ENCODE data around the gene ZNF280A. TPM values are rescaled to one million over a fixed set of nuclear protein-coding genes. Genes with fewer than 3 reads are reported as not detected.

The ZNF280A gene
- total and polyA plus RNA-seq, 7 donors: not detected

DNA sequence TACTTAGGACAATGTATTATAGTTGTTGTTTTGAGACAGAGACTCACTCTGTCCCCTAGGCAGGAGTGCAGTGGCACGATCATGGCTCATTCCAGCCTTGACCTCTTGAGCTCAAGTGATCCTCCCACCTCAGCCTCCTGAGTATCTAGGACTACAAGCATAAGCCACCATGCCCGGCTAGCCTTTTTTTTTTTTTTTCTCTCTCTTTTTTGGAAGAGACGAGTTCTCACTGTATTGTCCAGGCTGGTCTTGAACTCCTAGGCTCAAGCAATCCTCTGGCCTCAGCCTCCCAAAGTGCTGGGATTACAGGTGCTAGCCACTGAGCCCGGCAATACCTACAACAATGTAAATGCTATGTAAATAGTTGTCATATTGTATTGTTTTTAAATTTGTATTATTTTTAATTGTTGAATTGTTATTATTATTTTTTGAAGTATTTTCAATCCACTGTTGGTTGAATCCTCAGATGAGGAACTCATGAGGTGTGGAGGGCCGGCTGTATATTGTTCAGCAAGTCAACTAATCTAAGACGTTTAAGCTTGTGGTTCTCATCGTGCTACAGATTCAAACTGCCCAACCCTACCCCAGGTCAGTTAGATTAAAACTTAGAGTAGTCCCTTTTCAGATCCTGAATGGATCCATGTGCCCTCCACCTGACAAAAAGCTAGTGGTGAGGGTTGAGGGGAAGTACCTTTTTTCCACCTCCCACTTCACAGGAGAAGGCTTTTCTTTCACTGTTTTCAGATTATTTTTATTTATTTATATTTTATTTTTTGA is 11.9 kb upstream of the ZNF280A start:
- H3K27me3 ChIP-seq (ENCODE audit: insufficient read depth in 3 of 3, low read length in 2 of 3): no peaks in the 10 kb centered on the region
- no peaks in the 10 kb centered on the region for H3K9me3 ChIP-seq
- TF ChIP-seq, protein P1, sequence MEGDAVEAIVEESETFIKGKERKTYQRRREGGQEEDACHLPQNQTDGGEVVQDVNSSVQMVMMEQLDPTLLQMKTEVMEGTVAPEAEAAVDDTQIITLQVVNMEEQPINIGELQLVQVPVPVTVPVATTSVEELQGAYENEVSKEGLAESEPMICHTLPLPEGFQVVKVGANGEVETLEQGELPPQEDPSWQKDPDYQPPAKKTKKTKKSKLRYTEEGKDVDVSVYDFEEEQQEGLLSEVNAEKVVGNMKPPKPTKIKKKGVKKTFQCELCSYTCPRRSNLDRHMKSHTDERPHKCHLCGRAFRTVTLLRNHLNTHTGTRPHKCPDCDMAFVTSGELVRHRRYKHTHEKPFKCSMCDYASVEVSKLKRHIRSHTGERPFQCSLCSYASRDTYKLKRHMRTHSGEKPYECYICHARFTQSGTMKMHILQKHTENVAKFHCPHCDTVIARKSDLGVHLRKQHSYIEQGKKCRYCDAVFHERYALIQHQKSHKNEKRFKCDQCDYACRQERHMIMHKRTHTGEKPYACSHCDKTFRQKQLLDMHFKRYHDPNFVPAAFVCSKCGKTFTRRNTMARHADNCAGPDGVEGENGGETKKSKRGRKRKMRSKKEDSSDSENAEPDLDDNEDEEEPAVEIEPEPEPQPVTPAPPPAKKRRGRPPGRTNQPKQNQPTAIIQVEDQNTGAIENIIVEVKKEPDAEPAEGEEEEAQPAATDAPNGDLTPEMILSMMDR (IDR thresholded peaks at IDR 0.05): no peak
- H3K4me1 ChIP-seq: no peaks in the 10 kb centered on the region
- ATAC-seq (no peak), DNase-seq (no peak)
- no peak overlapping the region for H3K4me3 ChIP-seq
- WGBS, 3 donors: 73 to 85% (median 83%) methylated on average over 7 of the region's 7 CpGs
- no peaks in the 10 kb centered on the region for H3K36me3 ChIP-seq (ENCODE audit: insufficient read depth in 1 of 2, low read depth in 1 of 2)
- no peak overlapping the region for H3K27ac ChIP-seq
- intact Hi-C loops (cut with DNase I): no loop called here

- H3K27me3 ChIP-seq (ENCODE audit: insufficient read depth in 3 of 3, low read length in 2 of 3): peaks cover 0 to 2% (median 0%) of the 10 kb centered on the region in 3 donors
- TF ChIP-seq, protein P1 (IDR thresholded peaks at IDR 0.05): no peak
- no peak overlapping the region for H3K27ac ChIP-seq
- H3K4me3 ChIP-seq: no peak overlapping the region
- DNase-seq (no peak), ATAC-seq (no peak)
- H3K4me1 ChIP-seq: no peaks in the 10 kb centered on the region
- no peaks in the 10 kb centered on the region for H3K9me3 ChIP-seq
- intact Hi-C loops (cut with DNase I): no loop called here
- no peaks in the 10 kb centered on the region for H3K36me3 ChIP-seq (ENCODE audit: insufficient read depth in 1 of 2, low read depth in 1 of 2)
- WGBS, 3 donors: 74 to 91% (median 88%) methylated on average over 2 of the region's 2 CpGs
Measured at GRCh38 chr22:22528780-22529179, 8.7 kb upstream of the ZNF280A start.

- no peak overlapping the region for H3K27ac ChIP-seq
- WGBS, 3 donors: 80 to 85% (median 81%) methylated on average over 5 of the region's 5 CpGs
- H3K36me3 ChIP-seq (ENCODE audit: insufficient read depth in 1 of 2, low read depth in 1 of 2): no peaks in the 10 kb centered on the region
- peaks cover 0 to 5% (median 2%) of the 10 kb centered on the region in 3 donors for H3K27me3 ChIP-seq (ENCODE audit: insufficient read depth in 3 of 3, low read length in 2 of 3)
- H3K4me1 ChIP-seq: no peaks in the 10 kb centered on the region
- no peak overlapping the region for H3K4me3 ChIP-seq
- no peak for ATAC-seq
- H3K9me3 ChIP-seq: no peaks in the 10 kb centered on the region
- intact Hi-C loops (cut with DNase I): no loop called here
- TF ChIP-seq, protein P1 (IDR thresholded peaks at IDR 0.05): no peak
- no peak for DNase-seq
Measured at GRCh38 chr22:22527312-22527711, 7.2 kb upstream of the ZNF280A start.

DNA sequence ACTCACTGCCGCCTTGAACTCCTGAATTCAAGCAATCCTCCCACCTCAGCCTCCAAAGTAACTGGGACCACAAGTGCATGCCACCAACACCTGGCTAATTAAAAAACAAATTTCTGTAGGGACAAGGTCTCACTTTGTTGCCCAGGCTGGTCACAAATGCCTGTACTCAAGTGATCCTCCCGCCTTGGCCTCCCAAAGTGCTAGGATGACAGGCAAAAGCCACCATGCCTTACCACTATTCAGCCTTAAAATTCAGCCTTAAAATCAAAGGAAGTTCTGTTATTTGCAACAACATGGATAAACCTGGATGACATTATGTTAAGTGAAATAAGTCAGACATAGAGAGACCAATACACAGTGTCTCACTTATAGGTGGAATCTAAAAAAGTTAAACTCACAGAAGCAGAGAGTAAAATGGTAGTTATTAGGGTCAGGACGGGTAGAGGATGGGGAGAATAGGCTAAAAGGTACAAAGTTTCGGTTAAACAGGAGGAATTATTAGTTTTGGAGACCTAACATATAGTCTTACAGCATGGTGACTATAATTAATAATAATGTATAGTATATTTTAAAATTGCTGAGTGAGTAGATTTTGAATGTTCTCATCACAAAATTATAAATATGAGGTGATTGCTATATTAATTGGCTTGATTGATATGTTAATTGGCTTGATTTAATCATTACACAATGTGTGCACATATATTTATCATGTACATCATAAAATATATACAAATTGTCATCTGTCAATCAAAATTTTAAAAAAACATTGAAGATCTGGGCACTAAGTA is 6.2 kb upstream of the ZNF280A start:
- no peak overlapping the region for H3K4me3 ChIP-seq
- TF ChIP-seq, protein P1 (IDR thresholded peaks at IDR 0.05): no peak
- no peak overlapping the region for H3K27ac ChIP-seq
- WGBS, 3 donors: 84 to 87% (median 84%) methylated on average over 4 of the region's 4 CpGs
- no peaks in the 10 kb centered on the region for H3K4me1 ChIP-seq
- H3K9me3 ChIP-seq: no peaks in the 10 kb centered on the region
- no peaks in the 10 kb centered on the region for H3K36me3 ChIP-seq (ENCODE audit: insufficient read depth in 1 of 2, low read depth in 1 of 2)
- ATAC-seq: no peak
- no peak for DNase-seq
- intact Hi-C loops (cut with DNase I): no loop called here
- peaks cover 0 to 5% (median 2%) of the 10 kb centered on the region in 3 donors for H3K27me3 ChIP-seq (ENCODE audit: insufficient read depth in 3 of 3, low read length in 2 of 3)

All from psoas muscle (tissue), 8 donors.